ENCODE measurements around the gene KCTD14.

DNA sequence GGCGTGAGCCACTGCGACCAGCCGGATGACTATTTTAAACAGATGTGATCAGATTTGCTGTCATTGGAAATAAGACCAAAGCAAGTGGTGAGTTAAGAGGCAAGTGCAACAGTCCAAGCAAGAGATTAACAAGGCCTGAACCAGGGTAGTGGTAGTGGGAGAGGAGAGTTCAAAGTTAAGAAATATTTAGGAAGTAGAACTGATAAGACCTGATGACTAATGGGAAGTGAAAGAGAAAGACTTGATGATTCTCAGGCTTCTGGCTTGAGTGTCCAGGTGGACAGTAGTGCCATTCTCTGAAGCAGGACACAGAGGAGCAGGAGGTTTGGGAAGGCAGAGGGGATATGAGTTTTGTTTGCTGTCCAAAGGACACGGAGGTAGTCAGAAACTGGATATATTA lies 49.4 kb upstream of the KCTD14 start:
- no peak for TF ChIP-seq RAD21 (IDR thresholded peaks at IDR 0.05)
- no peak for TF ChIP-seq RXRA (IDR thresholded peaks at IDR 0.05)
- TF ChIP-seq, protein P1, sequence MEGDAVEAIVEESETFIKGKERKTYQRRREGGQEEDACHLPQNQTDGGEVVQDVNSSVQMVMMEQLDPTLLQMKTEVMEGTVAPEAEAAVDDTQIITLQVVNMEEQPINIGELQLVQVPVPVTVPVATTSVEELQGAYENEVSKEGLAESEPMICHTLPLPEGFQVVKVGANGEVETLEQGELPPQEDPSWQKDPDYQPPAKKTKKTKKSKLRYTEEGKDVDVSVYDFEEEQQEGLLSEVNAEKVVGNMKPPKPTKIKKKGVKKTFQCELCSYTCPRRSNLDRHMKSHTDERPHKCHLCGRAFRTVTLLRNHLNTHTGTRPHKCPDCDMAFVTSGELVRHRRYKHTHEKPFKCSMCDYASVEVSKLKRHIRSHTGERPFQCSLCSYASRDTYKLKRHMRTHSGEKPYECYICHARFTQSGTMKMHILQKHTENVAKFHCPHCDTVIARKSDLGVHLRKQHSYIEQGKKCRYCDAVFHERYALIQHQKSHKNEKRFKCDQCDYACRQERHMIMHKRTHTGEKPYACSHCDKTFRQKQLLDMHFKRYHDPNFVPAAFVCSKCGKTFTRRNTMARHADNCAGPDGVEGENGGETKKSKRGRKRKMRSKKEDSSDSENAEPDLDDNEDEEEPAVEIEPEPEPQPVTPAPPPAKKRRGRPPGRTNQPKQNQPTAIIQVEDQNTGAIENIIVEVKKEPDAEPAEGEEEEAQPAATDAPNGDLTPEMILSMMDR (IDR thresholded peaks at IDR 0.05; ENCODE audit: low read depth, low read length, missing input control), result no peak
- no peak for TF ChIP-seq GABPA (IDR thresholded peaks at IDR 0.05 in 1 of 2, conservative IDR thresholded peaks at IDR 0.05 in 1 of 2)
- no peak for TF ChIP-seq JUND (IDR thresholded peaks at IDR 0.05)
- TF ChIP-seq EGR1 (IDR thresholded peaks at IDR 0.05; ENCODE audit: low read depth in 2 of 2), result no peak
- TF ChIP-seq FOXA1 (IDR thresholded peaks at IDR 0.05), result no peak
- no peak for TF ChIP-seq TAF1 (conservative IDR thresholded peaks at IDR 0.05)

Data from liver (tissue), 3 donors.